ENCODE data around the gene SIX2.

DNA sequence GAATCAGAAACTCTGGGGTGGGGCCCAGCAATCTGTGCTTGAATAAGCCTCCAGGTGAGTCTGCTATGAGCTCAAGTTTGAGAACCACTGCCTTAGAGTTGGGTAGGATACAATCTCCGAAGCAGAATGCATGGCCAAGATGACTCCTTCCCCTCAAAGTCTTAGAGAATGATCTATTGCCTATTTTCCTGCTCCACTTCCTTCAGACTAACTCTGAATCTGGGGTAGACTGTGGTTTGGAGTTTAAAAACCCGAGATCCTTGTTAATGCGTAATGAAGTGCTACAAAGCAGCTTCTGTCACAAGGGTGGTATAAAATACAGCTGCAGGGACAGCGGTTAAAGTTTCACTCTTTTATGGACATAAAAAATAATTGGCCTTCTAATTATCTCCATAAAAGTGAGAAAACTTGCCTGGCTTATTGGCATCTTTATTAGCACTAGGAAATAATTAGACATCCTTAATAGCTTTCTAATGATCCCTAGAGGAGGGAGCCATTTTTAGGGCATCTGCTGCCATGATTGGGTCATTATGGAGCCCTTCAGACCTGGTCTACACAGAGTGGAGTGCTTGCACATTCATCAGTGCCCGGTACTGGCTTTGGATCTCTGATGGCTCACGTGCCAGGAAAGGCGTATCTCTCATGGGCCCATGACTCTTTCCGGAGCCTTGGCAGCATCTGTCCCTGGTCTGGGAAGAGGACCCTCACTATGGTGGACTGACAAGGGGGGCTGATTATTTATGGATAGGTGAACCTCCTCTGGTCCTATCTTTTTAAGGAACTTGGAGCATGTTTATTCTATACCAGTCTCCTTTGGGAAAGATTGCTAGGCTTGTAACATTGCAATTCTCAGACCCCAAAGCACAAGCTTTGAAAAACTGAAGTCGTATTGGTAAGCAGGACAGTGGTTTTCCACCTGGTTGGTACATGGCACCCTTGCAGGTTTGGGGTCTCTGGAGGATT, 28.2 kb downstream of the SIX2 start:
- TF ChIP-seq POLR2A (IDR thresholded peaks at IDR 0.05) (no peak), CTCF (IDR thresholded peaks at IDR 0.05) (no peak), POLR2AphosphoS5 (IDR thresholded peaks at IDR 0.05) (no peak)
